ENCODE results near the gene FAM124A.

FAM124A gene

DNA sequence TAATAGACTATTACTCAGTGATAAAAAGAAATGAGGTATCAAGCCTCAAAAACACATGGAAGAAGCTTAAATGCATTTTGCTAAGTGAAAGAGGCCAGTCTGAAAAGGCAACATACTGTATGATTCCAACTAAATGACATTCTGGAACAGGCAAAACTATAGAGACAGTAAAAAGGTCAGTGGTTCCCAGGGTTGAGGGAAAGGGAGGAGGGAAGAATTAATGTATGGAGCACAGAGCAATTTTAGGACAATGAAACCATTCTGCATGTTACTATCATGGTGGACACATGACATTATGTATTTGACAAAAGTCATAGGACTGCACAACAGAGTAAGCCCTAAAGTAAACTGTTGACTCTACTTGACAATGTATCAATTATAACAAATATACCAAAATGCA is 111.6 kb downstream of the FAM124A start:
- DNase-seq (ENCODE audit: insufficient read length, low spot score): no peak
- TF ChIP-seq, protein P1, sequence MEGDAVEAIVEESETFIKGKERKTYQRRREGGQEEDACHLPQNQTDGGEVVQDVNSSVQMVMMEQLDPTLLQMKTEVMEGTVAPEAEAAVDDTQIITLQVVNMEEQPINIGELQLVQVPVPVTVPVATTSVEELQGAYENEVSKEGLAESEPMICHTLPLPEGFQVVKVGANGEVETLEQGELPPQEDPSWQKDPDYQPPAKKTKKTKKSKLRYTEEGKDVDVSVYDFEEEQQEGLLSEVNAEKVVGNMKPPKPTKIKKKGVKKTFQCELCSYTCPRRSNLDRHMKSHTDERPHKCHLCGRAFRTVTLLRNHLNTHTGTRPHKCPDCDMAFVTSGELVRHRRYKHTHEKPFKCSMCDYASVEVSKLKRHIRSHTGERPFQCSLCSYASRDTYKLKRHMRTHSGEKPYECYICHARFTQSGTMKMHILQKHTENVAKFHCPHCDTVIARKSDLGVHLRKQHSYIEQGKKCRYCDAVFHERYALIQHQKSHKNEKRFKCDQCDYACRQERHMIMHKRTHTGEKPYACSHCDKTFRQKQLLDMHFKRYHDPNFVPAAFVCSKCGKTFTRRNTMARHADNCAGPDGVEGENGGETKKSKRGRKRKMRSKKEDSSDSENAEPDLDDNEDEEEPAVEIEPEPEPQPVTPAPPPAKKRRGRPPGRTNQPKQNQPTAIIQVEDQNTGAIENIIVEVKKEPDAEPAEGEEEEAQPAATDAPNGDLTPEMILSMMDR (IDR thresholded peaks at IDR 0.05; ENCODE audit: insufficient read depth, missing control alignments): no peak
- FAIRE-seq: no peak
